ENCODE results near the gene XRN2. TPM values are rescaled to one million over a fixed set of nuclear protein-coding genes. Genes with fewer than 3 reads are reported as not detected.

XRN2 gene
- total and polyA plus RNA-seq, 4 donors: 48.5 to 67.1 (median 56.9) TPM

GRCh38 chr20:21424846-21425245 is 121.7 kb downstream of the XRN2 start:
- Histone ChIP-seq H3K4me3 (ENCODE audit: low read depth, low read length) (no peak overlapping the region), H3K27ac (ENCODE audit: low read depth, low read length) (no peak overlapping the region), H3K4me1 (ENCODE audit: control insufficient read depth, insufficient read depth, low read length) (no peaks in the 10 kb centered on the region), H3K36me3 (ENCODE audit: control insufficient read depth, insufficient read depth, low read length) (no peaks in the 10 kb centered on the region), H3K9me3 (ENCODE audit: control insufficient read depth, insufficient read depth, low read length) (peaks cover 7% of the 10 kb centered on the region), H3K27me3 (ENCODE audit: control insufficient read depth, insufficient read depth, low read length) (no peaks in the 10 kb centered on the region)
- DNase-seq (ENCODE audit: low read depth in 4 of 6, low spot score in 6 of 6): no peak
- 60% methylated on average over 1 of the region's 4 CpGs for WGBS (ENCODE audit: insufficient coverage)

GRCh38 chr20:21430020-21430419 is 126.9 kb downstream of the XRN2 start:
- WGBS (ENCODE audit: insufficient coverage): 83% methylated on average over 2 of the region's 3 CpGs
- Histone ChIP-seq H3K27ac (ENCODE audit: low read depth, low read length) (no peak overlapping the region), H3K27me3 (ENCODE audit: control insufficient read depth, insufficient read depth, low read length) (no peaks in the 10 kb centered on the region), H3K9me3 (ENCODE audit: control insufficient read depth, insufficient read depth, low read length) (peaks cover 2% of the 10 kb centered on the region), H3K36me3 (ENCODE audit: control insufficient read depth, insufficient read depth, low read length) (no peaks in the 10 kb centered on the region), H3K4me3 (ENCODE audit: low read depth, low read length) (no peak overlapping the region), H3K4me1 (ENCODE audit: control insufficient read depth, insufficient read depth, low read length) (no peaks in the 10 kb centered on the region)
- no peak for DNase-seq (ENCODE audit: low read depth in 4 of 6, low spot score in 6 of 6)

- no peak overlapping the region for H3K4me3 ChIP-seq (ENCODE audit: low read depth, low read length)
- 94% methylated on average over 3 of the region's 4 CpGs for WGBS (ENCODE audit: insufficient coverage)
These were observed 129.8 kb downstream of the XRN2 start for GRCh38 chr20:21432911-21433310.

GRCh38 chr20:21433329-21433890 is 130.3 kb downstream of the XRN2 start:
- WGBS (ENCODE audit: insufficient coverage): 71% methylated on average over 1 of the region's 2 CpGs
- H3K9me3 ChIP-seq (ENCODE audit: control insufficient read depth, insufficient read depth, low read length): no peaks in the 10 kb centered on the region
- no peak overlapping the region for H3K4me3 ChIP-seq (ENCODE audit: low read depth, low read length)
- DNase-seq (ENCODE audit: low read depth in 4 of 6, low spot score in 6 of 6): no peak
- H3K36me3 ChIP-seq (ENCODE audit: control insufficient read depth, insufficient read depth, low read length): no peaks in the 10 kb centered on the region
- no peaks in the 10 kb centered on the region for H3K4me1 ChIP-seq (ENCODE audit: control insufficient read depth, insufficient read depth, low read length)
- H3K27me3 ChIP-seq (ENCODE audit: control insufficient read depth, insufficient read depth, low read length): no peaks in the 10 kb centered on the region
- H3K27ac ChIP-seq (ENCODE audit: low read depth, low read length): no peak overlapping the region

More at GRCh38 chr20:21432911-21433310, 129.8 kb downstream of the XRN2 start:
- Histone ChIP-seq H3K4me1 (ENCODE audit: control insufficient read depth, insufficient read depth, low read length) (no peaks in the 10 kb centered on the region), H3K27me3 (ENCODE audit: control insufficient read depth, insufficient read depth, low read length) (no peaks in the 10 kb centered on the region), H3K36me3 (ENCODE audit: control insufficient read depth, insufficient read depth, low read length) (no peaks in the 10 kb centered on the region), H3K9me3 (ENCODE audit: control insufficient read depth, insufficient read depth, low read length) (no peaks in the 10 kb centered on the region), H3K27ac (ENCODE audit: low read depth, low read length) (no peak overlapping the region)
- no peak for DNase-seq (ENCODE audit: low read depth in 4 of 6, low spot score in 6 of 6)

- 14% methylated on average over 1 of the region's 3 CpGs for WGBS (ENCODE audit: insufficient coverage)
- no peak for DNase-seq (ENCODE audit: low read depth in 4 of 6, low spot score in 6 of 6)
- Histone ChIP-seq H3K27me3 (ENCODE audit: control insufficient read depth, insufficient read depth, low read length) (no peaks in the 10 kb centered on the region), H3K36me3 (ENCODE audit: control insufficient read depth, insufficient read depth, low read length) (no peaks in the 10 kb centered on the region), H3K27ac (ENCODE audit: low read depth, low read length) (no peak overlapping the region), H3K9me3 (ENCODE audit: control insufficient read depth, insufficient read depth, low read length) (no peaks in the 10 kb centered on the region), H3K4me3 (ENCODE audit: low read depth, low read length) (no peak overlapping the region), H3K4me1 (ENCODE audit: control insufficient read depth, insufficient read depth, low read length) (no peaks in the 10 kb centered on the region)
These were observed 132.4 kb downstream of the XRN2 start for GRCh38 chr20:21435576-21435975.

- 25% methylated on average over 2 of the region's 4 CpGs for WGBS (ENCODE audit: insufficient coverage)
- DNase-seq (ENCODE audit: low read depth in 4 of 6, low spot score in 6 of 6): no peak
- Histone ChIP-seq H3K9me3 (ENCODE audit: control insufficient read depth, insufficient read depth, low read length) (no peaks in the 10 kb centered on the region), H3K4me1 (ENCODE audit: control insufficient read depth, insufficient read depth, low read length) (no peaks in the 10 kb centered on the region), H3K36me3 (ENCODE audit: control insufficient read depth, insufficient read depth, low read length) (no peaks in the 10 kb centered on the region), H3K27me3 (ENCODE audit: control insufficient read depth, insufficient read depth, low read length) (no peaks in the 10 kb centered on the region), H3K4me3 (ENCODE audit: low read depth, low read length) (no peak overlapping the region), H3K27ac (ENCODE audit: low read depth, low read length) (no peak overlapping the region)
These were observed 133.1 kb downstream of the XRN2 start for GRCh38 chr20:21436205-21436604.

- Histone ChIP-seq H3K9me3 (ENCODE audit: control insufficient read depth, insufficient read depth, low read length) (no peaks in the 10 kb centered on the region), H3K36me3 (ENCODE audit: control insufficient read depth, insufficient read depth, low read length) (no peaks in the 10 kb centered on the region), H3K27ac (ENCODE audit: low read depth, low read length) (no peak overlapping the region), H3K4me1 (ENCODE audit: control insufficient read depth, insufficient read depth, low read length) (no peaks in the 10 kb centered on the region), H3K27me3 (ENCODE audit: control insufficient read depth, insufficient read depth, low read length) (no peaks in the 10 kb centered on the region), H3K4me3 (ENCODE audit: low read depth, low read length) (no peak overlapping the region)
- DNase-seq (ENCODE audit: low read depth in 4 of 6, low spot score in 6 of 6): no peak
- no CpG with 5 or more reads among the region's 1 CpG for WGBS (ENCODE audit: insufficient coverage)
These were observed 134.1 kb downstream of the XRN2 start for GRCh38 chr20:21437248-21437647.

GRCh38 chr20:21437816-21438215 is 134.7 kb downstream of the XRN2 start:
- Histone ChIP-seq H3K4me3 (ENCODE audit: low read depth, low read length) (no peak overlapping the region), H3K27me3 (ENCODE audit: control insufficient read depth, insufficient read depth, low read length) (no peaks in the 10 kb centered on the region), H3K36me3 (ENCODE audit: control insufficient read depth, insufficient read depth, low read length) (no peaks in the 10 kb centered on the region), H3K27ac (ENCODE audit: low read depth, low read length) (no peak overlapping the region), H3K9me3 (ENCODE audit: control insufficient read depth, insufficient read depth, low read length) (no peaks in the 10 kb centered on the region), H3K4me1 (ENCODE audit: control insufficient read depth, insufficient read depth, low read length) (no peaks in the 10 kb centered on the region)
- DNase-seq (ENCODE audit: low read depth in 4 of 6, low spot score in 6 of 6): no peak
- no CpG with 5 or more reads among the region's 2 CpGs for WGBS (ENCODE audit: insufficient coverage)

Small RNAs within 50 kb of the gene (small RNA-seq; reads per million reads assigned to genes)
- not detected for gene RN7SKP140 (ENCODE audit: low replicate concordance)

Other genes starting within 250 kb of the XRN2 start
- gene LINC00237, start 197.0 kb upstream of the XRN2 start, total RNA-seq: 1 to 10 TPM; 4.4 to 6.5 TPM
- gene LINC00237, start 197.0 kb upstream of the XRN2 start, polyA plus RNA-seq (ENCODE audit: insufficient read length in 2 of 2): 10 to 100 TPM in 1 of 2 donors, 1 to 10 TPM in 1; 8.5 to 15.0 TPM
- 10 to 100 TPM; 27.5 to 28.9 TPM for gene KIZ, start 177.2 kb upstream of the XRN2 start, total RNA-seq
- gene KIZ, start 177.2 kb upstream of the XRN2 start, polyA plus RNA-seq (ENCODE audit: insufficient read length in 2 of 2): 10 to 100 TPM; 35.3 to 38.0 TPM
- gene NKX2-4, start 94.2 kb downstream of the XRN2 start, total RNA-seq: under 1 TPM in 1 of 2 donors, not detected in 1; 0.11 TPM
- gene NKX2-4, start 94.2 kb downstream of the XRN2 start, polyA plus RNA-seq (ENCODE audit: insufficient read length in 2 of 2): not detected
- gene NKX2-2, start 210.7 kb downstream of the XRN2 start, total RNA-seq: 1 to 10 TPM; 3.0 to 6.6 TPM
- gene NKX2-2, start 210.7 kb downstream of the XRN2 start, polyA plus RNA-seq (ENCODE audit: insufficient read length in 2 of 2): 10 to 100 TPM; 37.9 to 52.9 TPM

Measured in spinal cord (tissue), 10 donors.